Activated CD8-positive, alpha-beta T cell treated with anti-CD3 and anti-CD28 coated beads for 36 hours (primary cell): ENCODE data around the gene HTRA1. TPM values are rescaled to one million over a fixed set of nuclear protein-coding genes. Genes with fewer than 3 reads are reported as not detected.

Source experiments
- ATAC-seq: fragments of 200-7000 bp; cut with Tn5 transposase; one replicate; pipeline ENCODE4 v1.10.0; 2021; ENCODE audit warnings: mild to moderate bottlenecking, moderate library complexity
- CTCF ChIA-PET: fragments of 350-600 bp; sonication (Branson Sonifier 250); formaldehyde crosslinking; loops from one replicate; lab custom pipeline; 2021; ENCODE audit warnings: antibody characterized with exemption; lab: Charles Lee
- POLR2A ChIA-PET: fragments of 350-600 bp; sonication (Branson Sonifier 250); formaldehyde crosslinking; loops from one replicate; lab custom pipeline; 2021; ENCODE audit warnings: antibody characterized with exemption; lab: Charles Lee
- DNase-seq: peaks from one replicate; pipeline ENCODE4 v3.0.0-alpha.2; 2020
- H3K27ac Mint-ChIP-seq: one replicate; pipeline ENCODE4 v1.8.0; 2021; ENCODE audit warnings: mild to moderate bottlenecking, mixed read lengths
- H3K27me3 Mint-ChIP-seq: one replicate; pipeline ENCODE4 v1.8.0; 2021; ENCODE audit warnings: mixed read lengths
- H3K36me3 Mint-ChIP-seq: one replicate; pipeline ENCODE4 v1.8.0; 2021; ENCODE audit warnings: low read depth, mixed read lengths
- H3K4me1 Mint-ChIP-seq: one replicate; pipeline ENCODE4 v1.8.0; 2021; ENCODE audit warnings: low read depth, mixed read lengths
- H3K4me3 Mint-ChIP-seq: one replicate; pipeline ENCODE4 v1.8.0; 2021; ENCODE audit warnings: mild to moderate bottlenecking, moderate library complexity, mixed read lengths
- H3K9me3 Mint-ChIP-seq: one replicate; pipeline ENCODE4 v1.8.0; 2021; ENCODE audit warnings: mixed read lengths
- intact Hi-C: fragments of 100-400 bp; cut with micrococcal nuclease; formaldehyde crosslinking; loops from one replicate; pipeline ENCODE4 v1.10.0; 2022
- total RNA-seq, 2 experiments: library from RNA; stranded (reverse); gene quantifications; one replicate each; pipeline ENCODE4 v1.2.3, GENCODE V29; 2021
- TF ChIP-seq, protein P1 (sequence below): fragments of 200-600 bp; IDR thresholded peaks from one replicate; pipeline ENCODE4 v1.8.0; 2022; ENCODE audit warnings: antibody characterized with exemption, mild to moderate bottlenecking

The HTRA1 gene
- total RNA-seq, 2 experiments from 2014 or later = not detected

DNA sequence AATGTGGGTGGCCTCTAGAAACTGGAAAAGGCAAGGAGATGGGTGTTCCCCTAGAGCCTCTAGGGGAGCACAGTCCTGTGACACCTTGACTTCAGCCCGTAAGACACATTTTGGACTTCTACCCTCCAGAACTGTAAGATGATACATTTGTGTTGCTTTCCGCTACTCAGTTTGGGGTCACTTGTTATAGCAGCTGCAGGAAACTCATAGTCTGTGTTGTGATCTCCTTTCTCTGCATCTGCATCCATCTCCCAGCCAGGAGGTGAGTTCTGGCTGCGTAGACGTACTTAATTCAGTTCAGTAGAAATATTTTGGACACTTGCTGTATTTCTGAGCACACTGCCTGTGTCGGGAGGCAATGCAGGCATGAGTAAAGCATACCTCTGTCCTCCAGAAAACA is 69.9 kb downstream of the HTRA1 start:
- POLR2A ChIA-PET = no interaction called here

DNA sequence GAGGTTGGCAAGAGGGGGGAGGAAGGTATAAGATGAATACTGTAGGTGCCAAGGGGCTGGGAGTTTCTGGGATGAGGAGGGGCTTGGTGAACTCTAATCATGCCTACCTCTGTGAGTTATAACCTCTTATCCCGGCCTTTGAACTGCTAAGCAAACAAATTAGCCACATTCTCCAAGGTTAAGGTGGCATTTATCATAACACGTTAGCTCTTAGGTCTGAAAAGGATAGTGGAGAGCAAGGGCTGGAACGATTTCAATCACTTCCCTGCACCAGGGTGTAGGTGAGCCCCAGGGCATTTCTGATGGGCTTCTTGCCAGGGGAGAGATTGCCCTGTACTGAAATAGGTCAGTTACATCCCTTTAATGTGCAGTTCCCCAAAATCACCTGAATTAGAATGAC is 70.6 kb downstream of the HTRA1 start:
- Mint-ChIP-seq H3K4me1 (no peaks in the 10 kb centered on the region), H3K27me3 (peaks cover 12% of the 10 kb centered on the region), H3K27ac (no peak overlapping the region), H3K9me3 (no peaks in the 10 kb centered on the region), H3K4me3 (no peak overlapping the region), H3K36me3 (no peaks in the 10 kb centered on the region)
- DNase-seq = no peak
- CTCF ChIA-PET = no interaction called here
- no peak for ATAC-seq
- TF ChIP-seq, protein P1, sequence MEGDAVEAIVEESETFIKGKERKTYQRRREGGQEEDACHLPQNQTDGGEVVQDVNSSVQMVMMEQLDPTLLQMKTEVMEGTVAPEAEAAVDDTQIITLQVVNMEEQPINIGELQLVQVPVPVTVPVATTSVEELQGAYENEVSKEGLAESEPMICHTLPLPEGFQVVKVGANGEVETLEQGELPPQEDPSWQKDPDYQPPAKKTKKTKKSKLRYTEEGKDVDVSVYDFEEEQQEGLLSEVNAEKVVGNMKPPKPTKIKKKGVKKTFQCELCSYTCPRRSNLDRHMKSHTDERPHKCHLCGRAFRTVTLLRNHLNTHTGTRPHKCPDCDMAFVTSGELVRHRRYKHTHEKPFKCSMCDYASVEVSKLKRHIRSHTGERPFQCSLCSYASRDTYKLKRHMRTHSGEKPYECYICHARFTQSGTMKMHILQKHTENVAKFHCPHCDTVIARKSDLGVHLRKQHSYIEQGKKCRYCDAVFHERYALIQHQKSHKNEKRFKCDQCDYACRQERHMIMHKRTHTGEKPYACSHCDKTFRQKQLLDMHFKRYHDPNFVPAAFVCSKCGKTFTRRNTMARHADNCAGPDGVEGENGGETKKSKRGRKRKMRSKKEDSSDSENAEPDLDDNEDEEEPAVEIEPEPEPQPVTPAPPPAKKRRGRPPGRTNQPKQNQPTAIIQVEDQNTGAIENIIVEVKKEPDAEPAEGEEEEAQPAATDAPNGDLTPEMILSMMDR = no peak
- intact Hi-C loops = no loop called here
- POLR2A ChIA-PET = no interaction called here

More for the DNA sequence above, 69.9 kb downstream of the HTRA1 start:
- TF ChIP-seq, protein P1 = no peak
- Mint-ChIP-seq H3K9me3 (no peaks in the 10 kb centered on the region), H3K27ac (no peak overlapping the region), H3K27me3 (peaks cover 12% of the 10 kb centered on the region), H3K36me3 (no peaks in the 10 kb centered on the region), H3K4me1 (no peaks in the 10 kb centered on the region), H3K4me3 (no peak overlapping the region)
- intact Hi-C loops = no loop called here
- ATAC-seq (no peak), DNase-seq (no peak)
- CTCF ChIA-PET = no interaction called here

DNA sequence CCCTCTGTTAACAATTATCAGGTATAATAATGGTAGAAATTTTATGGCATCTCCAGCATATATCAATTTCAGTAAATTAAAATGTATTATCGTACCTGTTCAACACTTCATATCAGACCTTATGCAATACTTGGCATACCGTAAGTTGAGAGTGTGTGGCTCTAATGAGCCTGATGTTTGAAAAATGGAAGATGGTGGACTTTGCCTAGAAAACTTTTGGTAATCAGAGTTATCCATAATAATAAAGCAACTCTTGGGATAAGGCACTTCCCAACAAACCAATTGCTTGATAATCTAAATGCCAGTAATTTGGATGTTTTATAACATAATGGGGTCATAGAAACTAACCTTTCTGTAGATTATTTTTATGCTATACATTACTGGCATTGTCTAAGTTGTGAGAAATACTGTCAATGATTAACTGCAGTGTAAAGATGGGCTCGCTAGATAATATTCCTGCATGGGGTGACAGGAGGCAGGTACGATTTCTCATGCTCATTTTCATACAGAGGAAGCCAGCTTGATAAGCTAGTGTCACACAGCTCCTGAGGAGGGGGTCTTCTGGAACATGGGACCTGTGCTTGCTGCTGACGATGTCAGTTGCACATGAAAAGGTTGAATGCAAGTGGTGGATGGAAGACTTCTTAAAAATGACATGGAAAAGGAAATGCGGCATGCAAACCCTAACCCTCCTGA is 71.4 kb downstream of the HTRA1 start:
- Mint-ChIP-seq H3K27ac (no peak overlapping the region), H3K36me3 (no peaks in the 10 kb centered on the region), H3K4me1 (no peaks in the 10 kb centered on the region), H3K4me3 (no peak overlapping the region), H3K27me3 (peaks cover 12% of the 10 kb centered on the region), H3K9me3 (no peaks in the 10 kb centered on the region)
- TF ChIP-seq, protein P1 = no peak
- intact Hi-C loops = no loop called here
- POLR2A ChIA-PET = no interaction called here
- DNase-seq (no peak), ATAC-seq (no peak)
- CTCF ChIA-PET = interaction anchor here (1.0 kb wide), 1 partner anchor 20 kb away, joined by 3 read pairs; no protein-coding TSS in a partner anchor

DNA sequence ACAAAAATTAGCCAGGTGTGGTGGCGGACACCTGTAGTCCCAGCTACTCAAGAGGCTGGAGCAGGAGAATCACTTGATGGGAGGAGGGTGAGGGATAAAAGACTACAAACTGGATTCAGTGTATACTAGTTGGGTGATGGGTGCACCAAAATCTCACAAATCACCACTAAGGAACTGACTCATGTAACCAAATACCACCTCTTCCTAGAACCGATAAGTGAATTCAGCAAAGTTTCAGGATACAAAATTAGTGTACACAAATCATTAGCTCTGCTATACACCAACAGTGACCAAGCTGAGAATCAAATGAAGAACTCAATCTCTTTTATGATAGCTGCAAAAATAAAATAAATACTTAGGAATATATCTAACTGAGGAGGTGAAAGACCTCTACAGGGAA is 76.2 kb downstream of the HTRA1 start:
- intact Hi-C loops = no loop called here
- no peaks in the 10 kb centered on the region for H3K36me3 Mint-ChIP-seq
- H3K9me3 Mint-ChIP-seq = no peaks in the 10 kb centered on the region
- H3K27ac Mint-ChIP-seq = no peak overlapping the region
- H3K27me3 Mint-ChIP-seq = peaks cover 2% of the 10 kb centered on the region
- ATAC-seq (no peak), DNase-seq (no peak)
- CTCF ChIA-PET = interaction anchor here (3.0 kb wide), 1 partner anchor 28 kb away, joined by 9 read pairs; no protein-coding TSS in a partner anchor
- H3K4me1 Mint-ChIP-seq = peaks cover 15% of the 10 kb centered on the region
- TF ChIP-seq, protein P1 = no peak
- POLR2A ChIA-PET = no interaction called here
- H3K4me3 Mint-ChIP-seq = no peak overlapping the region

DNA sequence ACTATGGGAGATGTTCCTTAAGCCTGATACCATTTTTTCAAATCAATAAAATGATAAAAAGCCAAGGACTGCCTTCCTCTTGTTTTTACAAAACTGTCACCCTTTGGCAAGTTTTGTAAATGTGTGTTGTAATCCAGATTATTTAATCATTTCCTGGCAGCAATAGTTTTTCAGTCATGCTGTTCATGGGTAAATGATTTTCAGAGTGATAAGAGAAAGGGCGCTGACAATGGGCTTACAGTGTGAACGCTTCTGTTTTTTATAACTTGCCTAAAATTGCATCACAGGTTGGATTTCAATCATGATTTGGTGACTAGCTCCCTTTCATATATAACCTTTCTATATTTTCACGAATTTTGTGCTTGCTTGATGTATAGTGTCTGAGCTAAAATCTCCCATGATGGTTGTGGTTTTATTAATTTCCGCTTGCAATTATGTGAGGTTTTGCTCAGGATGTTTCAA is 80.2 kb downstream of the HTRA1 start:
- ChIA-PET POLR2A (no interaction called here), CTCF (interaction anchor here (1.2 kb wide), 1 partner anchor 24 kb away, joined by 4 read pairs; no protein-coding TSS in a partner anchor)
- Mint-ChIP-seq H3K27ac (no peak overlapping the region), H3K9me3 (no peaks in the 10 kb centered on the region), H3K27me3 (no peaks in the 10 kb centered on the region), H3K4me1 (peaks cover 15% of the 10 kb centered on the region), H3K36me3 (no peaks in the 10 kb centered on the region), H3K4me3 (no peak overlapping the region)
- ATAC-seq = peak; percentile 86
- TF ChIP-seq, protein P1 = no peak
- intact Hi-C loops = no loop called here
- DNase-seq = peak; percentile 12
